H1 (cell line): ENCODE data around the gene EMC10. TPM values are rescaled to one million over a fixed set of nuclear protein-coding genes. Genes with fewer than 3 reads are reported as not detected.
A peak's percentile ranks its signal among the peaks of the same experiment; 100 is the strongest.

Source experiments
- CTCF ChIA-PET: fragments of 300-600 bp; sonication (Branson Sonifier 250); formaldehyde crosslinking; loops from one replicate; lab custom pipeline; 2021; ENCODE audit not compliant: partially characterized antibody; lab: Charles Lee
- POLR2A ChIA-PET: fragments of 300-600 bp; sonication (Branson Sonifier 250); formaldehyde crosslinking; loops from one replicate; lab custom pipeline; 2021; ENCODE audit warnings: inconsistent platforms; ENCODE audit not compliant: partially characterized antibody; lab: Charles Lee
- DNase-seq, 2 experiments: peaks; one replicate each; pipeline versions ENCODE4 v3.0.0 to v3.0.0-alpha.2; 2010 to 2022; ENCODE audit warnings: low spot score in 2 of 2, low read depth in 1 of 2, mixed read lengths in 1 of 2
- FAIRE-seq: peaks from 2 replicates; lab custom pipeline; 2011; peaks lifted over from hg19 to GRCh38; lab: Jason Lieb, UNC
- H2AFZ ChIP-seq: 2 replicates; pipeline ENCODE4 v1.8.1; 2012; ENCODE audit warnings: low read length, inconsistent platforms
- H2AK5ac ChIP-seq: 2 replicates; pipeline ENCODE4 v1.6.1; 2013; ENCODE audit warnings: low read depth, low read length
- H2BK120ac ChIP-seq: replicated peaks from 2 replicates; pipeline ENCODE3; 2013; ENCODE audit warnings: low read depth, low read length, inconsistent platforms
- H2BK12ac ChIP-seq: 2 replicates; pipeline ENCODE4 v1.6.1; 2013; ENCODE audit warnings: low read depth, low read length
- H2BK15ac ChIP-seq: 2 replicates; pipeline ENCODE4 v1.6.1; 2013; ENCODE audit warnings: low read length
- H2BK20ac ChIP-seq: 2 replicates; pipeline ENCODE4 v1.6.1; 2013; ENCODE audit warnings: low read length
- H2BK5ac ChIP-seq: 2 replicates; pipeline ENCODE4 v1.6.1; 2013; ENCODE audit warnings: low read depth, low read length
- H3K14ac ChIP-seq: 2 replicates; pipeline ENCODE4 v1.6.1; 2013; ENCODE audit warnings: inconsistent platforms; ENCODE audit not compliant: insufficient read length
- H3K18ac ChIP-seq: 2 replicates; pipeline ENCODE4 v1.6.1; 2013; ENCODE audit warnings: low read length; ENCODE audit errors: extremely low read depth
- H3K23ac ChIP-seq: 2 replicates; pipeline ENCODE4 v1.6.1; 2013; ENCODE audit warnings: inconsistent platforms; ENCODE audit not compliant: insufficient read length
- H3K23me2 ChIP-seq: 2 replicates; pipeline ENCODE4 v1.6.1; 2013; ENCODE audit warnings: low read depth, low read length
- H3K27ac ChIP-seq: 2 replicates; pipeline ENCODE4 v1.6.1; 2011; ENCODE audit warnings: low read depth, low read length, inconsistent platforms
- H3K27me3 ChIP-seq, 4 experiments: replicated peaks in 1 of 4; 1 replicate in 1 of 4; 2 replicates in 3 of 4; pipeline versions ENCODE4 v1.6.1 to v1.8.1; 2011 to 2013; ENCODE audit warnings: low read length in 3 of 4, mild to moderate bottlenecking in 3 of 4, inconsistent platforms in 2 of 4, mixed read lengths in 2 of 4, moderate library complexity in 1 of 4; ENCODE audit not compliant: control insufficient read depth in 3 of 4, insufficient read depth in 3 of 4; ENCODE audit errors: extremely low read depth in 1 of 4
- H3K36me3 ChIP-seq, 4 experiments: 2 replicates each; pipeline versions ENCODE4 v1.6.1 to v1.8.1; 2011 to 2013; ENCODE audit warnings: mild to moderate bottlenecking in 4 of 4, low read length in 3 of 4, moderate library complexity in 2 of 4, control low read depth in 1 of 4, inconsistent platforms in 1 of 4; ENCODE audit not compliant: insufficient read depth in 4 of 4, control insufficient read depth in 2 of 4
- H3K4ac ChIP-seq: replicated peaks from 2 replicates; pipeline ENCODE3; 2013; ENCODE audit warnings: low read length, low read depth, mixed read lengths, inconsistent platforms; ENCODE audit not compliant: insufficient read length
- H3K4me1 ChIP-seq, 4 experiments: replicated peaks in 1 of 4; 1 replicate in 1 of 4; 2 replicates in 3 of 4; pipeline versions ENCODE4 v1.6.1 to v1.8.1; 2011 to 2013; ENCODE audit warnings: low read length in 3 of 4, inconsistent platforms in 2 of 4, mixed read lengths in 1 of 4; ENCODE audit not compliant: insufficient read depth in 4 of 4, control insufficient read depth in 3 of 4
- H3K4me2 ChIP-seq, 2 experiments: 2 replicates each; pipeline versions ENCODE4 v1.6.1 to v1.8.1; 2011 to 2013; ENCODE audit warnings: low read depth in 2 of 2, low read length in 2 of 2, control low read depth in 1 of 2, inconsistent platforms in 1 of 2, mild to moderate bottlenecking in 1 of 2; ENCODE audit not compliant: insufficient read depth in 1 of 2
- H3K4me3 ChIP-seq, 4 experiments: fragments of 200-600, 300-600 bp in 1 of 4; sonication (generic), shearing (Covaris generic), sonication (Bioruptor Twin) in 1 of 4; 2 replicates each; pipeline versions ENCODE4 v1.5.1 to v1.8.1; 2011 to 2016; ENCODE audit warnings: low read length in 4 of 4, low read depth in 3 of 4, control low read depth in 2 of 4, inconsistent platforms in 2 of 4, mild to moderate bottlenecking in 2 of 4, mixed read lengths in 1 of 4, moderate library complexity in 1 of 4; ENCODE audit not compliant: insufficient read depth in 2 of 4; ENCODE audit errors: extremely low read depth in 1 of 4
- H3K56ac ChIP-seq: replicated peaks from 2 replicates; pipeline ENCODE3; 2013; ENCODE audit warnings: low read depth, mild to moderate bottlenecking, mixed read lengths, low read length, inconsistent platforms; ENCODE audit not compliant: insufficient read length
- H3K79me1 ChIP-seq: 2 replicates; pipeline ENCODE4 v1.6.1; 2013; ENCODE audit warnings: low read depth, low read length, control low read depth
- H3K79me2 ChIP-seq, 2 experiments: 2 replicates each; pipeline versions ENCODE4 v1.6.1 to v1.8.1; 2012 to 2013; ENCODE audit warnings: low read length in 2 of 2, mild to moderate bottlenecking in 2 of 2, inconsistent platforms in 1 of 2; ENCODE audit not compliant: insufficient read depth in 2 of 2, control insufficient read depth in 1 of 2
- H3K9ac ChIP-seq, 4 experiments: replicated peaks in 1 of 4; 1 replicate in 1 of 4; 2 replicates in 3 of 4; pipeline versions ENCODE4 v1.6.1 to v1.8.1; 2011 to 2013; ENCODE audit warnings: low read depth in 3 of 4, low read length in 3 of 4, control low read depth in 2 of 4, mild to moderate bottlenecking in 2 of 4, moderate library complexity in 2 of 4, inconsistent platforms in 1 of 4; ENCODE audit errors: extremely low read depth in 1 of 4
- H3K9me3 ChIP-seq, 2 experiments: 2 replicates each; pipeline versions ENCODE4 v1.6.1 to v1.8.1; 2012 to 2013; ENCODE audit warnings: mild to moderate bottlenecking in 2 of 2, moderate library complexity in 2 of 2, control low read depth in 1 of 2, inconsistent platforms in 1 of 2, low read depth in 1 of 2, low read length in 1 of 2, mixed read lengths in 1 of 2; ENCODE audit not compliant: insufficient read depth in 2 of 2
- H4K20me1 ChIP-seq, 2 experiments: replicated peaks in 1 of 2; 2 replicates each; pipeline versions ENCODE3 to v1.8.1; 2011 to 2013; ENCODE audit warnings: inconsistent platforms in 2 of 2, low read length in 2 of 2, mild to moderate bottlenecking in 1 of 2; ENCODE audit not compliant: insufficient read depth in 2 of 2, control insufficient read depth in 1 of 2
- H4K5ac ChIP-seq: 2 replicates; pipeline ENCODE4 v1.6.1; 2013; ENCODE audit warnings: low read length, low read depth, mixed read lengths, inconsistent platforms; ENCODE audit not compliant: insufficient read length
- H4K8ac ChIP-seq: 2 replicates; pipeline ENCODE4 v1.8.0; 2013; ENCODE audit warnings: mild to moderate bottlenecking, moderate library complexity, low read length, inconsistent platforms; ENCODE audit not compliant: insufficient read depth; ENCODE audit errors: extremely low read depth
- H4K91ac ChIP-seq: replicated peaks from 2 replicates; pipeline ENCODE3; 2013; ENCODE audit warnings: low read length, mixed read lengths, inconsistent platforms; ENCODE audit not compliant: insufficient read length
- ASH2L ChIP-seq: fragments of 200-600, 300-600 bp; sonication (generic); IDR thresholded peaks from one replicate; pipeline ENCODE4 v1.7.1; 2017; ENCODE audit warnings: low read length
- CEBPB ChIP-seq: IDR thresholded peaks from 2 replicates; pipeline ENCODE4 v1.6.1; 2012; ENCODE audit warnings: low read depth, low read length
- CHD2 ChIP-seq: IDR thresholded peaks from 2 replicates; pipeline ENCODE4 v1.6.1; 2012; ENCODE audit warnings: low read length, improper control_type of control experiment
- EP300 ChIP-seq, 2 experiments: IDR thresholded peaks; 1 replicate in 1 of 2; 2 replicates in 1 of 2; pipeline ENCODE4 v1.6.1; 2011 to 2012; ENCODE audit warnings: low read depth in 2 of 2, low read length in 2 of 2, mild to moderate bottlenecking in 2 of 2, borderline replicate concordance in 1 of 2, inconsistent platforms in 1 of 2, moderate library complexity in 1 of 2
- FOSL1 ChIP-seq: IDR thresholded peaks from 2 replicates; pipeline ENCODE4 v1.6.1; 2011; ENCODE audit warnings: mild to moderate bottlenecking, low read depth, low read length, moderate library complexity; ENCODE audit not compliant: insufficient read depth
- JUN ChIP-seq: IDR thresholded peaks from 2 replicates; pipeline ENCODE4 v1.6.1; 2011; ENCODE audit warnings: low read depth, mild to moderate bottlenecking, improper control_type of control experiment, low read length
- PHF8 ChIP-seq: fragments of 200-600 bp; sonication (generic); conservative IDR thresholded peaks from 2 replicates; pipeline ENCODE4 v1.7.1; 2012; ENCODE audit warnings: low read depth, mild to moderate bottlenecking, inconsistent platforms, low read length, moderate library complexity
- POLR2AphosphoS5 ChIP-seq: IDR thresholded peaks from 2 replicates; pipeline ENCODE4 v1.6.1; 2011; ENCODE audit warnings: low read depth, low read length
- RFX5 ChIP-seq: IDR thresholded peaks from 2 replicates; pipeline ENCODE4 v1.6.1; 2011; ENCODE audit warnings: low read depth, low read length, improper control_type of control experiment, borderline replicate concordance
- SIX5 ChIP-seq: IDR thresholded peaks from 2 replicates; pipeline ENCODE4 v1.6.1; 2011; ENCODE audit warnings: mild to moderate bottlenecking, low read depth, low read length
- SP4 ChIP-seq: IDR thresholded peaks from 2 replicates; pipeline ENCODE4 v1.6.1; 2012; ENCODE audit warnings: low read length, inconsistent platforms
- ZNF274 ChIP-seq: IDR thresholded peaks from 2 replicates; pipeline ENCODE4 v1.7.0; 2012; ENCODE audit warnings: low read length, borderline replicate concordance; ENCODE audit errors: extremely low read depth
- WGBS, 2 experiments: shearing (Covaris generic) in 1 of 2; methylation state at CpG; one replicate each; pipeline versions ENCODE4 v1.1.6 to v1.1.7; 2013 to 2015; ENCODE audit warnings: low lambda C conversion rate in 2 of 2, mixed read lengths in 2 of 2, inconsistent platforms in 1 of 2, low coverage in 1 of 2, missing lambda C conversion rate in 1 of 2; ENCODE audit not compliant: insufficient replicate concordance in 2 of 2, insufficient coverage in 1 of 2, insufficient read length in 1 of 2; ENCODE audit errors: extremely low coverage in 1 of 2, missing lambda C conversion rate in 1 of 2; 5-methylcytosine and 5-hydroxymethylcytosine counted together
- polyA plus RNA-seq, 7 experiments: library from polyadenylated mRNA; depleted of rRNA in 3 of 7; stranded (reverse) in 5 of 7; unstranded in 2 of 7; fragments of >200 nt in 5 of 7; fragments of 200-250 nt in 2 of 7; gene quantifications; 1 replicate in 5 of 7; 2 replicates in 1 of 7; 4 replicates in 1 of 7; pipeline versions ENCODE4 v1.2.1 to v1.2.3, GENCODE V29; 2011 to 2013; ENCODE audit warnings: missing spikeins in 2 of 7, mixed read lengths in 2 of 7
- total RNA-seq: library from RNA; stranded (reverse); fragmentation: NEBNext Ultra II Directional; extraction: Animal tissue kit (Norgen Biotek cat#: 25700); gene quantifications from 2 replicates; pipeline ENCODE4 v1.2.1, GENCODE V29; 2021
- TF ChIP-seq, protein P1 (sequence below): IDR thresholded peaks from 2 replicates; pipeline ENCODE4 v1.6.1; 2012; ENCODE audit warnings: inconsistent platforms

The EMC10 gene
- total and polyA plus RNA-seq, 2 of the 8 experiments (the other 6 are each of a cell fraction or from before 2014, with no cell fraction given): 77.6 to 103 TPM

DNA sequence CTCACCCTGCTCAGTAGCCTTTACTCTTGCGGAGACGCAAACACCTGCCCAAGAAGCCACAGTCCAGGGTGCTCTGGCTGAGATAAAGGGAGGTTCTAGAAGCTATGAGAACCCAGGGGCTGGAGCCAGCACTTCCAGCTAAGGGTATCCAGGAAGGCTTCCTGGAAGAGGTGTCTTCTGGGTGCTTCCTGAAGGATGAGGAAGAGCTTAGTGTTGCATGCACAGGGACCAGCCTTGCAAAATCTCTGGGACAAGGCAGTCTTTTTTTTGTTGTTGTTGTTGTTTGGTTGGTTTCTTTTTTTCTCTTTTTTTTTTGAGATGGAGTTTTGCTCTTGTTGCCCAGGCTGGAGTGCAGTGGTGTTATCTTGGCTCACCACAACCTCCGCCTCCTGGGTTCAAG, 23.1 kb upstream of the EMC10 start:
- Histone ChIP-seq H2BK12ac (no peak overlapping the region), H3K4me2 (no peak overlapping the region), H3K18ac (no peak overlapping the region), H2AFZ (no peak overlapping the region), H3K4me1 (peaks cover 0 to 7% (median under 1%) of the 10 kb centered on the region in 4 experiments; a peak in 2 of 7 replicates), H3K27ac (no peak overlapping the region), H2BK15ac (no peak overlapping the region), H3K79me1 (no peaks in the 10 kb centered on the region), H2BK120ac (no peak overlapping the region), H2BK5ac (no peak overlapping the region), H3K4ac (no peak overlapping the region), H3K9ac (no peak overlapping the region), H2AK5ac (no peak overlapping the region), H3K56ac (no peak overlapping the region), H4K5ac (no peak overlapping the region), H3K79me2 (no peaks in the 10 kb centered on the region), H4K8ac (no peak overlapping the region), H3K9me3 (no peaks in the 10 kb centered on the region), H4K91ac (no peak overlapping the region), H3K14ac (no peak overlapping the region), H3K23ac (no peak overlapping the region), H3K36me3 (no peaks in the 10 kb centered on the region), H3K4me3 (no peak overlapping the region), H4K20me1 (peaks cover 0 to 3% of the 10 kb centered on the region in 2 experiments), H3K23me2 (peaks cover 7% of the 10 kb centered on the region; the same call in 1 of the 2 replicates), H3K27me3 (no peaks in the 10 kb centered on the region; a peak in 2 of 7 replicates), H2BK20ac (0 out of 2 replicates have a peak overlapping the region, but pooled peaks have one; percentile 32)
- CTCF ChIA-PET: interaction anchor here (0.8 to 4.0 kb wide), 9 partner anchors 8 to 216 kb away, joined by 3 to 16 read pairs (median 5); no protein-coding TSS in a partner anchor
- no peak for FAIRE-seq
- WGBS, 2 experiments: 100% methylated on average over 2 of the region's 3 CpGs; no CpG with 5 or more reads in 1 of the 2 experiments
- POLR2A ChIA-PET: interaction anchor here (0.6 to 1.4 kb wide), 4 partner anchors 12 to 159 kb away, joined by 3 to 6 read pairs (median 4); partner anchors contain the start of gene POLD1
- DNase-seq: no peak
- TF ChIP-seq POLR2AphosphoS5 (no peak), ZNF274 (no peak), CHD2 (no peak), SIX5 (no peak), EP300 (IDR thresholded peaks at IDR 0.05; ENCODE audit: borderline replicate concordance in 1 of 2, low read depth in 2 of 2, low read length in 2 of 2) (no peak), PHF8 (no peak), RFX5 (no peak), CEBPB (no peak), JUN (no peak), SP4 (no peak), FOSL1 (no peak), ASH2L (no peak)
- TF ChIP-seq, protein P1, sequence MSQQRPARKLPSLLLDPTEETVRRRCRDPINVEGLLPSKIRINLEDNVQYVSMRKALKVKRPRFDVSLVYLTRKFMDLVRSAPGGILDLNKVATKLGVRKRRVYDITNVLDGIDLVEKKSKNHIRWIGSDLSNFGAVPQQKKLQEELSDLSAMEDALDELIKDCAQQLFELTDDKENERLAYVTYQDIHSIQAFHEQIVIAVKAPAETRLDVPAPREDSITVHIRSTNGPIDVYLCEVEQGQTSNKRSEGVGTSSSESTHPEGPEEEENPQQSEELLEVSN: no peak
